Raji (cell line): Measurements from ENCODE around the gene CYP27B1.

ENCODE experiments used
- POLR2A ChIP-seq: IDR thresholded peaks from 2 replicates; pipeline ENCODE4 v1.6.1; 2011; ENCODE audit warnings: low read depth, low read length, control low read depth; ENCODE audit not compliant: insufficient read depth

The CYP27B1 gene

GRCh38 chr12:57762463-57762862, 4.4 kb downstream of the CYP27B1 start:
- TF ChIP-seq POLR2A, result no peak

GRCh38 chr12:57761391-57761998, 5.4 kb downstream of the CYP27B1 start:
- TF ChIP-seq POLR2A, result no peak

- TF ChIP-seq POLR2A, result no peak
These were observed 6.4 kb downstream of the CYP27B1 start for GRCh38 chr12:57760347-57760982.

- no peak for TF ChIP-seq POLR2A
These were observed 7.4 kb downstream of the CYP27B1 start for GRCh38 chr12:57759360-57759980.

GRCh38 chr12:57758552-57759359, 8.1 kb downstream of the CYP27B1 start:
- no peak for TF ChIP-seq POLR2A

GRCh38 chr12:57757771-57758170, 9.1 kb downstream of the CYP27B1 start:
- no peak for TF ChIP-seq POLR2A

GRCh38 chr12:57756406-57757341, 10.2 kb downstream of the CYP27B1 start:
- TF ChIP-seq POLR2A, result 0 out of 2 replicates have a peak, but pooled peaks have one; percentile 18

GRCh38 chr12:57755454-57756372, 11.2 kb downstream of the CYP27B1 start:
- TF ChIP-seq POLR2A, result peak; percentile 31; the same call in 1 of the 2 replicates

GRCh38 chr12:57755194-57755453, 11.8 kb downstream of the CYP27B1 start:
- TF ChIP-seq POLR2A, result no peak

GRCh38 chr12:57754411-57755193, 12.3 kb downstream of the CYP27B1 start, which contains the start of gene MARCHF9:
Gene MARCHF9, plus strand, starts transcription at chr12:57755103. Its CDS starts 426 bp downstream, at chr12:57755529.
- peak; percentile 75 for TF ChIP-seq POLR2A

GRCh38 chr12:57753756-57754337, 13.0 kb downstream of the CYP27B1 start:
- no peak for TF ChIP-seq POLR2A

GRCh38 chr12:57752668-57753000, 14.2 kb downstream of the CYP27B1 start:
- TF ChIP-seq POLR2A, result peak; percentile 38; the same call in 1 of the 2 replicates

- TF ChIP-seq POLR2A, result peak; percentile 72
These were observed 14.8 kb downstream of the CYP27B1 start, which contains the start of gene CDK4 for GRCh38 chr12:57751788-57752667. Gene CDK4, minus strand, starts transcription at chr12:57752310. Its CDS starts 593 bp downstream, at chr12:57751717.
